Astrocyte (in vitro differentiated cells and primary cell): ENCODE results near the gene COA1.

Source experiments
- EZH2 ChIP-seq: IDR thresholded peaks from 2 replicates; pipeline ENCODE4 v1.6.1; 2012; ENCODE audit warnings: mild to moderate bottlenecking, low read length, inconsistent platforms; ENCODE audit not compliant: insufficient read depth
- TF ChIP-seq, protein P1 (sequence below): IDR thresholded peaks from 2 replicates; pipeline ENCODE4 v1.5.1; 2011; ENCODE audit warnings: low read depth, mild to moderate bottlenecking, inconsistent platforms, low read length, moderate library complexity; ENCODE audit not compliant: insufficient read depth

DNA sequence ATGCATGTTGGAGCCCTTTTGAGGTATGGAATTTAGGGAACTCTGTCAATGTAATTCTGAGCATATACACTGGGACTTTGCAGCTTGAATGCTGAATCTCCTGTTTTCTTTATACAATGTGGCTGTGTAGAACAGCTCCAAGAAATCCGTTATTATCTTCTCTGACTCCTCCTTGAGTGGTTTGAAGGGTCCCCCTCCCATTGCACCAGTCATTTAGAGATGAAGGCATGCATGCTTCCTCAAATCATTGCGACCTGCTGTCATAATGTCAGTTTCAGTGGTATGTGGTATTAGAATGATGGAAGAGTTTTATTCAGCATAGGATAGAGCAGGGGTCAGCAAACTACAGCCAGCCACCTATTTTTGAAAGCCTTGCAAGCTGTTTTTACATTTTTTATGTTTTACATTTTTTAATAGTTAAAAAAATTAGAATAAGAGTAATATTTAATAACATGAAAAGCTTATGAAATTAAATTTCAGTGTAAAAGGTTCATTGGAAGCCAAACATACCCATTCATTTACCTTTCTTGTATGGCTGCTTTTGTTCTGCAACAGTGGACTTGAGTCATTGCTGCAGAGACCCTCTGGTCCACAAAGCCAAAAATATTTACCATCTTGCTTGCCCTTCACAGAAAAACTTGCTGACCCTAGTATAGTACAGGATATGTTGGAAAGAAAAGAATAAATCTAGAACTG lies 138.3 kb downstream of the COA1 start:
- TF ChIP-seq, protein P1, sequence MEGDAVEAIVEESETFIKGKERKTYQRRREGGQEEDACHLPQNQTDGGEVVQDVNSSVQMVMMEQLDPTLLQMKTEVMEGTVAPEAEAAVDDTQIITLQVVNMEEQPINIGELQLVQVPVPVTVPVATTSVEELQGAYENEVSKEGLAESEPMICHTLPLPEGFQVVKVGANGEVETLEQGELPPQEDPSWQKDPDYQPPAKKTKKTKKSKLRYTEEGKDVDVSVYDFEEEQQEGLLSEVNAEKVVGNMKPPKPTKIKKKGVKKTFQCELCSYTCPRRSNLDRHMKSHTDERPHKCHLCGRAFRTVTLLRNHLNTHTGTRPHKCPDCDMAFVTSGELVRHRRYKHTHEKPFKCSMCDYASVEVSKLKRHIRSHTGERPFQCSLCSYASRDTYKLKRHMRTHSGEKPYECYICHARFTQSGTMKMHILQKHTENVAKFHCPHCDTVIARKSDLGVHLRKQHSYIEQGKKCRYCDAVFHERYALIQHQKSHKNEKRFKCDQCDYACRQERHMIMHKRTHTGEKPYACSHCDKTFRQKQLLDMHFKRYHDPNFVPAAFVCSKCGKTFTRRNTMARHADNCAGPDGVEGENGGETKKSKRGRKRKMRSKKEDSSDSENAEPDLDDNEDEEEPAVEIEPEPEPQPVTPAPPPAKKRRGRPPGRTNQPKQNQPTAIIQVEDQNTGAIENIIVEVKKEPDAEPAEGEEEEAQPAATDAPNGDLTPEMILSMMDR = no peak
- no peak for TF ChIP-seq EZH2
